ENCODE measurements around the gene ZAP70. TPM values are rescaled to one million over a fixed set of nuclear protein-coding genes. Genes with fewer than 3 reads are reported as not detected.

ZAP70 gene
- total RNA-seq, 1 experiment from 2014 or later, result not detected

DNA sequence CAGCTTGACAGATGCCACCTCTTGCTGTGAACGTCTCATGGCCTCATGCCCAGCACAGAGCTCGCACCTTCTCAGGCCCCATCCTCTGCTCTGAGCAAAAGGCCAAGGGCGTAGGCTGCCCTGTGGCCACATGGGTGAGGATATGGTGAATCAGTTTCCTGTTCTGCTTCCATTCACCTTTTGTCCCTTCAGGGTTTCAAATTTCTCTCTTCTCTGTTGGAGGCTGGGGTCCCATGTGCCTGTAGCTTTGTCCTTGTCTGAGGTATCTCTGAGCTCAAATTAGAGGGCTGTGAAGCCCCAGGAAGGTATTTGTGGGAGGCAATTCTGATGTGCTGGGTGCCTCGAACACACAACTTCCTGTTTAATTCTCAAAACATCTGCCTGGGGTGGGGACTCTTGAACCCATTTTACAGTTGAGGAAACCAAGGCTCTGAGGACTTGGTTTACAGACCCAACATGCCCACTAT, 29.0 kb downstream of the ZAP70 start:
- CTCF ChIA-PET, result no interaction called here
- POLR2A ChIA-PET (ENCODE audit: unreplicated experiment), result no interaction called here
- Histone ChIP-seq H3K9me2 (ENCODE audit: insufficient read depth) (no peaks in the 10 kb centered on the region), H3K79me2 (ENCODE audit: low read depth) (no peaks in the 10 kb centered on the region), H4K20me1 (ENCODE audit: insufficient read depth) (no peaks in the 10 kb centered on the region), H3K4me1 (replicated peaks; ENCODE audit: insufficient read depth) (peaks cover 6% of the 10 kb centered on the region), H3K36me3 (ENCODE audit: low read depth) (no peaks in the 10 kb centered on the region), H3K27me3 (ENCODE audit: insufficient read depth, low read depth) (peaks cover 14% of the 10 kb centered on the region), H2AFZ (no peak overlapping the region), H3K4me3 (no peak overlapping the region), H3F3A (ENCODE audit: insufficient read depth, low read depth) (no peaks in the 10 kb centered on the region), H3K9me3 (ENCODE audit: insufficient read depth, low read depth) (no peaks in the 10 kb centered on the region), H3K4me2 (no peak overlapping the region), H3K27ac (no peak overlapping the region)
- no TSS peak for BruUV-seq (replicated peaks)
- no peak for TF ChIP-seq EZH2 (IDR thresholded peaks at IDR 0.05; ENCODE audit: low read depth)
- TF ChIP-seq, protein P1, sequence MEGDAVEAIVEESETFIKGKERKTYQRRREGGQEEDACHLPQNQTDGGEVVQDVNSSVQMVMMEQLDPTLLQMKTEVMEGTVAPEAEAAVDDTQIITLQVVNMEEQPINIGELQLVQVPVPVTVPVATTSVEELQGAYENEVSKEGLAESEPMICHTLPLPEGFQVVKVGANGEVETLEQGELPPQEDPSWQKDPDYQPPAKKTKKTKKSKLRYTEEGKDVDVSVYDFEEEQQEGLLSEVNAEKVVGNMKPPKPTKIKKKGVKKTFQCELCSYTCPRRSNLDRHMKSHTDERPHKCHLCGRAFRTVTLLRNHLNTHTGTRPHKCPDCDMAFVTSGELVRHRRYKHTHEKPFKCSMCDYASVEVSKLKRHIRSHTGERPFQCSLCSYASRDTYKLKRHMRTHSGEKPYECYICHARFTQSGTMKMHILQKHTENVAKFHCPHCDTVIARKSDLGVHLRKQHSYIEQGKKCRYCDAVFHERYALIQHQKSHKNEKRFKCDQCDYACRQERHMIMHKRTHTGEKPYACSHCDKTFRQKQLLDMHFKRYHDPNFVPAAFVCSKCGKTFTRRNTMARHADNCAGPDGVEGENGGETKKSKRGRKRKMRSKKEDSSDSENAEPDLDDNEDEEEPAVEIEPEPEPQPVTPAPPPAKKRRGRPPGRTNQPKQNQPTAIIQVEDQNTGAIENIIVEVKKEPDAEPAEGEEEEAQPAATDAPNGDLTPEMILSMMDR (conservative IDR thresholded peaks at IDR 0.05), result no peak
- peak in 1 of 2 experiments; percentile 18 for DNase-seq
- intact Hi-C loops (cut with micrococcal nuclease; ENCODE audit: unreplicated experiment), result no loop called here

DNA sequence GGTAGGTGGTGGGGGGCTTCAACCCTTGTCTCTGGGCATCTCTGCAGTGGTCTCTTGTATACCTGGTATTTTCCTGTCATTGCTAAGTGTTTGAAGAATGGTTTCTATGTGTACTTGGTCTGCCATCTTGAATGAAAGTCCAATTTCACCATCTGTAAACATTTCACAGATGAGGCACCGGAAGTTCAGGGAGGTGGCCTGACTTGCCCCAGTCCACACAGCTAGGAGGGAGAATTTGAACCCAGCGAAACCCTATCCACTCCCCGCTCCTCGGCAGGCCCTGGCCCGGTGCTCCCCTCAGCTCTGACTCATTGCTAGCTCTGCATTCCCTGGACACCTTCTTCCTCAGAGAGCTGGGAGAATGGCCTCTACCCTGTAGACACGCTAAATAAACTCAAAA, 30.5 kb downstream of the ZAP70 start:
- ChIA-PET POLR2A (ENCODE audit: unreplicated experiment) (interaction anchor here (0.7 kb wide), 1 partner anchor 1268 kb away, joined by 3 read pairs; no protein-coding TSS in a partner anchor), CTCF (interaction anchor here (0.5 to 1.2 kb wide), 2 partner anchors 44 to 1044 kb away, joined by 3 read pairs; no protein-coding TSS in a partner anchor)
- H3K9me3 ChIP-seq (ENCODE audit: insufficient read depth, low read depth), result no peaks in the 10 kb centered on the region
- H2AFZ ChIP-seq, result no peak overlapping the region
- H3K4me3 ChIP-seq, result no peak overlapping the region
- intact Hi-C loops (cut with micrococcal nuclease; ENCODE audit: unreplicated experiment), result no loop called here
- H3K9me2 ChIP-seq (ENCODE audit: insufficient read depth), result no peaks in the 10 kb centered on the region
- peaks cover 6% of the 10 kb centered on the region for H3K4me1 ChIP-seq (replicated peaks; ENCODE audit: insufficient read depth)
- TF ChIP-seq, protein P1 (conservative IDR thresholded peaks at IDR 0.05), result no peak
- no peak for TF ChIP-seq EZH2 (IDR thresholded peaks at IDR 0.05; ENCODE audit: low read depth)
- H3K27ac ChIP-seq, result no peak overlapping the region
- no peaks in the 10 kb centered on the region for H4K20me1 ChIP-seq (ENCODE audit: insufficient read depth)
- H3F3A ChIP-seq (ENCODE audit: insufficient read depth, low read depth), result no peaks in the 10 kb centered on the region
- no peaks in the 10 kb centered on the region for H3K36me3 ChIP-seq (ENCODE audit: low read depth)
- H3K27me3 ChIP-seq (ENCODE audit: insufficient read depth, low read depth), result no peaks in the 10 kb centered on the region
- no peak for DNase-seq
- no TSS peak for BruUV-seq (replicated peaks)
- no peaks in the 10 kb centered on the region for H3K79me2 ChIP-seq (ENCODE audit: low read depth)
- H3K4me2 ChIP-seq, result no peak overlapping the region

DNA sequence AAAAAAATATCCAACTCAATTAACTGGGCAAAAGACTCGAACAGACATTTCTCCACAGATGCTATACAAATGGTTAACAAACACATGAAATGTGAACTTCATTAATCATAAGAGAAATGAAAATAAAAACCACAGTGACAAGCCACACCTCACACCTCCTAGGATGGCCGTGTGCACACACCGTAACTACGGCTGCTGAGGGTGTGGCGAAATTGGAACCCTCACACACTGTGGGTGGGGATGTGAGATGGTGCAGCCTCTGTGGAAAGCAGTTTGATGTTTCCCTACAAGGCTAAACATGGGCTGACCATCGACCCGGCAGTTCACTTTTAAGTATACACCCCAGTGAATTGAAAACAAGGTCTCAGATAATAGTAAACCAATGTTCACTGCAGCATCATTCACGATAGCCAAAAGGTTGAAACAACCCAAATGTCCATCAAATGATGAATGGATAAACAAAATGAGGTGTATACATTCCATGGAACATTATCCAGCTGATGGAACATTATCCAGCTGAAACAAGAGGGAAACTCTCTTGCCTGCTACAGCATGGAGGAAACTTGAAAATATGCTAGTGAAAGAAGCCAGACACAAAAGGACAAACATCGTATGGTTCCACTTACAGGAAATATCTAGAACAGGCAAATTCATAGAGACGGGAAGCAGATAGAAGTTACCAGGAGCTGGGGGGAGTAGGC, 32.2 kb downstream of the ZAP70 start:
- Histone ChIP-seq H3K4me2 (no peak overlapping the region), H3F3A (ENCODE audit: insufficient read depth, low read depth) (no peaks in the 10 kb centered on the region), H2AFZ (no peak overlapping the region), H3K27ac (no peak overlapping the region), H4K20me1 (ENCODE audit: insufficient read depth) (no peaks in the 10 kb centered on the region), H3K9me3 (ENCODE audit: insufficient read depth, low read depth) (no peaks in the 10 kb centered on the region), H3K27me3 (ENCODE audit: insufficient read depth, low read depth) (no peaks in the 10 kb centered on the region), H3K79me2 (ENCODE audit: low read depth) (no peaks in the 10 kb centered on the region), H3K36me3 (ENCODE audit: low read depth) (no peaks in the 10 kb centered on the region), H3K4me3 (no peak overlapping the region), H3K4me1 (replicated peaks; ENCODE audit: insufficient read depth) (peaks cover 6% of the 10 kb centered on the region), H3K9me2 (ENCODE audit: insufficient read depth) (no peaks in the 10 kb centered on the region)
- intact Hi-C loops (cut with micrococcal nuclease; ENCODE audit: unreplicated experiment), result no loop called here
- no peak for TF ChIP-seq EZH2 (IDR thresholded peaks at IDR 0.05; ENCODE audit: low read depth)
- TF ChIP-seq, protein P1 (conservative IDR thresholded peaks at IDR 0.05), result no peak
- POLR2A ChIA-PET (ENCODE audit: unreplicated experiment), result no interaction called here
- peak in 1 of 2 experiments; percentile 24 for DNase-seq
- BruUV-seq (replicated peaks), result no TSS peak
- CTCF ChIA-PET, result no interaction called here
